HepG2 (cell line): ENCODE measurements around the gene MBNL3.

Source experiments
- CHD2 ChIP-seq: IDR thresholded peaks from 2 replicates; pipeline ENCODE4 v1.6.1; 2011; ENCODE audit warnings: low read depth, low read length, improper control_type of control experiment
- HMG20B ChIP-seq: conservative IDR thresholded peaks from 2 replicates; pipeline ENCODE4 v1.6.1; 2016; ENCODE audit warnings: missing genetic modification reagents, missing compliant biosample characterization
- SUZ12 ChIP-seq: fragments of 150-350 bp; IDR thresholded peaks from 2 replicates; pipeline ENCODE4 v1.6.1; 2014; ENCODE audit warnings: low read depth, low read length
- ZNF354B ChIP-seq: sonication (generic); formaldehyde crosslinking; IDR thresholded peaks from 2 replicates; pipeline ENCODE4 v1.8.0; 2022; ENCODE audit warnings: mild to moderate bottlenecking, missing genetic modification reagents
- TF ChIP-seq, protein P1 (sequence below): sonication (generic); formaldehyde crosslinking; IDR thresholded peaks from 2 replicates; pipeline ENCODE4 v1.5.1; 2020; ENCODE audit warnings: missing genetic modification reagents, mild to moderate bottlenecking, borderline replicate concordance
- TF ChIP-seq, protein P2 (sequence below), 2 experiments: fragments of 450-650 bp in 1 of 2; sonication (generic) in 1 of 2; formaldehyde crosslinking in 1 of 2; IDR thresholded peaks; 2 replicates each; pipeline versions ENCODE4 v1.6.1 to v1.8.0; 2016 to 2022; ENCODE audit warnings: antibody characterized with exemption in 1 of 2, mild to moderate bottlenecking in 1 of 2, missing genetic modification reagents in 1 of 2

DNA sequence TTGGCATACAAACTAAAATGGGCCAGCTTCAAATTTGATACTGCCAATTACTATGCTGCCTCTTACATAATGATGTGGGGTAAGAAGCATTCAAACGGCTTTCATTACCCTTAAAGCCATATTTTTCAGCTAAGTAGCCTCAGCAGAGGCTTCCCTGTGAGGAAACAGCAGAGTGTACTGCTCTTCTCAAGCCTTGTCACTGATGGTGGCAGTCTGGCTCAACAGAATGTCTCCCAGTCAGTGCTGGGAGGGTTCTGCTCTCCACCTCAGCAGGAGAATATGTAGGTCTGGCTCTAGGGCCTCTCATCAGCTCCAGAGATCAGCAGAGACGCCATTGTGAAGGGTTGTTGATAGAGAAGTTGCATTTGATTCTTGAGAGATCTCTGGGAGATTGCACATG is 44.6 kb upstream of the MBNL3 start:
- no peak for TF ChIP-seq ZNF354B (CRISPR knock-in tag)
- TF ChIP-seq HMG20B (CRISPR knock-in tag) = no peak
- no peak for TF ChIP-seq SUZ12
- TF ChIP-seq CHD2 = no peak
- TF ChIP-seq, protein P1, sequence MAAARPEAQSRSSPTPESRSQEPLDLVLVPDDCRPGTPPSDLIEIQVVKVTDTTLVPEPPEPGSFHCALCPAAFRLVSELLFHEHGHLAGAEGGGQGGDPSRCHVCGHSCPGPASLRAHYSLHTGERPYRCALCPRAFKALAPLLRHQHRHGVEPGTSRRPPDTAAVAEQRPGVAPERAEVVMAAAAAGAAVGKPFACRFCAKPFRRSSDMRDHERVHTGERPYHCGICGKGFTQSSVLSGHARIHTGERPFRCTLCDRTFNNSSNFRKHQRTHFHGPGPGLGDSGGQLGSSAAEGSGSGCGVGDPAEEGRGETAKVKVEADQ (CRISPR knock-in tag) = no peak
- TF ChIP-seq, protein P2, sequence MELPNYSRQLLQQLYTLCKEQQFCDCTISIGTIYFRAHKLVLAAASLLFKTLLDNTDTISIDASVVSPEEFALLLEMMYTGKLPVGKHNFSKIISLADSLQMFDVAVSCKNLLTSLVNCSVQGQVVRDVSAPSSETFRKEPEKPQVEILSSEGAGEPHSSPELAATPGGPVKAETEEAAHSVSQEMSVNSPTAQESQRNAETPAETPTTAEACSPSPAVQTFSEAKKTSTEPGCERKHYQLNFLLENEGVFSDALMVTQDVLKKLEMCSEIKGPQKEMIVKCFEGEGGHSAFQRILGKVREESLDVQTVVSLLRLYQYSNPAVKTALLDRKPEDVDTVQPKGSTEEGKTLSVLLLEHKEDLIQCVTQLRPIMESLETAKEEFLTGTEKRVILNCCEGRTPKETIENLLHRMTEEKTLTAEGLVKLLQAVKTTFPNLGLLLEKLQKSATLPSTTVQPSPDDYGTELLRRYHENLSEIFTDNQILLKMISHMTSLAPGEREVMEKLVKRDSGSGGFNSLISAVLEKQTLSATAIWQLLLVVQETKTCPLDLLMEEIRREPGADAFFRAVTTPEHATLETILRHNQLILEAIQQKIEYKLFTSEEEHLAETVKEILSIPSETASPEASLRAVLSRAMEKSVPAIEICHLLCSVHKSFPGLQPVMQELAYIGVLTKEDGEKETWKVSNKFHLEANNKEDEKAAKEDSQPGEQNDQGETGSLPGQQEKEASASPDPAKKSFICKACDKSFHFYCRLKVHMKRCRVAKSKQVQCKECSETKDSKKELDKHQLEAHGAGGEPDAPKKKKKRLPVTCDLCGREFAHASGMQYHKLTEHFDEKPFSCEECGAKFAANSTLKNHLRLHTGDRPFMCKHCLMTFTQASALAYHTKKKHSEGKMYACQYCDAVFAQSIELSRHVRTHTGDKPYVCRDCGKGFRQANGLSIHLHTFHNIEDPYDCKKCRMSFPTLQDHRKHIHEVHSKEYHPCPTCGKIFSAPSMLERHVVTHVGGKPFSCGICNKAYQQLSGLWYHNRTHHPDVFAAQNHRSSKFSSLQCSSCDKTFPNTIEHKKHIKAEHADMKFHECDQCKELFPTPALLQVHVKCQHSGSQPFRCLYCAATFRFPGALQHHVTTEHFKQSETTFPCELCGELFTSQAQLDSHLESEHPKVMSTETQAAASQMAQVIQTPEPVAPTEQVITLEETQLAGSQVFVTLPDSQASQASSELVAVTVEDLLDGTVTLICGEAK (IDR thresholded peaks at IDR 0.05) = no peak
- TF ChIP-seq, protein P2 (CRISPR knock-in tag; IDR thresholded peaks at IDR 0.05) = no peak
